Stimulated activated CD8-positive, alpha-beta memory T cell treated with anti-CD3 and anti-CD28 coated beads, Interleukin-4, amount 100 ng/mL, for 1 hour (primary cell): ENCODE data around the gene SPG7.
A peak's percentile ranks its signal among the peaks of the same experiment; 100 is the strongest.
"Not testable (repeated sequence)": the region's sequence is repeated elsewhere in the genome, so short reads cannot be mapped to it uniquely, and the experiment has no call there.

Experiments used
- DNase-seq, 2 donors: peaks; one replicate each; pipeline ENCODE4 v3.0.0-alpha.2; 2020; ENCODE audit warnings: low read depth in 2 of 2, low spot score in 1 of 2

Gene SPG7

GRCh38 chr16:89576153-89577054 is 68.2 kb downstream of the SPG7 start:
- no peak for DNase-seq

GRCh38 chr16:89577055-89577759 is 69.0 kb downstream of the SPG7 start:
- DNase-seq, result no peak

- no peak for DNase-seq
These were observed 71.1 kb downstream of the SPG7 start for GRCh38 chr16:89579351-89579750.

- no peak for DNase-seq
These were observed 73.0 kb downstream of the SPG7 start for GRCh38 chr16:89581045-89581695.

- no peak for DNase-seq
These were observed 73.8 kb downstream of the SPG7 start for GRCh38 chr16:89581861-89582563.

GRCh38 chr16:89582614-89583196 is 74.5 kb downstream of the SPG7 start:
- no peak for DNase-seq

GRCh38 chr16:89583197-89583894 is 75.1 kb downstream of the SPG7 start:
- DNase-seq, result no peak

GRCh38 chr16:89583895-89584644 is 75.9 kb downstream of the SPG7 start:
- DNase-seq, result no peak

GRCh38 chr16:89584768-89585549 is 76.8 kb downstream of the SPG7 start:
- no peak for DNase-seq

- DNase-seq, result no peak
These were observed 78.0 kb downstream of the SPG7 start for GRCh38 chr16:89586218-89586617.

GRCh38 chr16:89586853-89587252 is 78.7 kb downstream of the SPG7 start:
- DNase-seq, result no peak

- DNase-seq, result not testable (repeated sequence)
These were observed 79.5 kb downstream of the SPG7 start for GRCh38 chr16:89587676-89588075.

- no peak for DNase-seq
These were observed 80.4 kb downstream of the SPG7 start for GRCh38 chr16:89588413-89589109.

GRCh38 chr16:89589241-89589926 is 81.2 kb downstream of the SPG7 start:
- DNase-seq, result no peak

- DNase-seq, result peak in 1 of 2 donors; percentile 27
These were observed 85.6 kb downstream of the SPG7 start for GRCh38 chr16:89593841-89594240.

- DNase-seq, result no peak
These were observed 87.3 kb downstream of the SPG7 start for GRCh38 chr16:89595330-89596060.
